Esophagus squamous epithelium (tissue), 4 donors: ENCODE results near the gene RNF32.

Experiments
- POLR2A ChIP-seq, 4 donors: fragments of 450-650 bp; IDR thresholded peaks; one replicate each; pipeline ENCODE4 v1.6.1; 2017; ENCODE audit warnings: antibody characterized with exemption in 4 of 4, mild to moderate bottlenecking in 4 of 4, moderate library complexity in 3 of 4
- TF ChIP-seq, protein P1 (sequence below), 6 experiments: fragments of 450-650 bp in 4 of 6; fragments of 200-600 bp in 2 of 6; sonication (generic) in 2 of 6; IDR thresholded peaks; one replicate each; pipeline ENCODE4 v1.5.1; 2016 to 2019; ENCODE audit warnings: antibody characterized with exemption in 6 of 6, mild to moderate bottlenecking in 4 of 6, moderate library complexity in 4 of 6

DNA sequence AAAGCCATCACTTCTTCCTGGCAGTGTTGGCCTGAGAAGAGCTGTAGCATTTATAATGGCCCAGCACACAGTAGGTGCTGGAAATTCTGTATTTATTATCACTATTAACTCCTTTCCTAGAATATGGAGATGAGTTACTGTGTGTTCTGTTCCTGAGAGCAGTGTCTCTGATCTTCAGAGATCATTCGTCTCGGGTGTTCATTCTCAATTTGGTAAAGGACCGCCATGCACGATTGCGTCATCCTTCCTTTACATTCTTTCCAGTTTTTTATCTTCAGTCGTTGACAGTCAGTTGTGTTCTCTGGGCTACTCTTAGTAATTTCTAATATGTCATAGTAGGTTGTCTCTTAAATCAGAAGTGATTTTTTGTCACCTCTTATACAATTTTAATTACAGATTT lies 18.6 kb downstream of the RNF32 start:
- no peak for TF ChIP-seq POLR2A (IDR thresholded peaks at IDR 0.05)
- TF ChIP-seq, protein P1, sequence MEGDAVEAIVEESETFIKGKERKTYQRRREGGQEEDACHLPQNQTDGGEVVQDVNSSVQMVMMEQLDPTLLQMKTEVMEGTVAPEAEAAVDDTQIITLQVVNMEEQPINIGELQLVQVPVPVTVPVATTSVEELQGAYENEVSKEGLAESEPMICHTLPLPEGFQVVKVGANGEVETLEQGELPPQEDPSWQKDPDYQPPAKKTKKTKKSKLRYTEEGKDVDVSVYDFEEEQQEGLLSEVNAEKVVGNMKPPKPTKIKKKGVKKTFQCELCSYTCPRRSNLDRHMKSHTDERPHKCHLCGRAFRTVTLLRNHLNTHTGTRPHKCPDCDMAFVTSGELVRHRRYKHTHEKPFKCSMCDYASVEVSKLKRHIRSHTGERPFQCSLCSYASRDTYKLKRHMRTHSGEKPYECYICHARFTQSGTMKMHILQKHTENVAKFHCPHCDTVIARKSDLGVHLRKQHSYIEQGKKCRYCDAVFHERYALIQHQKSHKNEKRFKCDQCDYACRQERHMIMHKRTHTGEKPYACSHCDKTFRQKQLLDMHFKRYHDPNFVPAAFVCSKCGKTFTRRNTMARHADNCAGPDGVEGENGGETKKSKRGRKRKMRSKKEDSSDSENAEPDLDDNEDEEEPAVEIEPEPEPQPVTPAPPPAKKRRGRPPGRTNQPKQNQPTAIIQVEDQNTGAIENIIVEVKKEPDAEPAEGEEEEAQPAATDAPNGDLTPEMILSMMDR (IDR thresholded peaks at IDR 0.05), result no peak
